Fibroblast of lung (primary cell): Measurements from ENCODE around the gene SNAP23. TPM values are rescaled to one million over a fixed set of nuclear protein-coding genes. Genes with fewer than 3 reads are reported as not detected.

ENCODE experiments used
- DNase-seq, 2 donors: peaks; one replicate each; pipeline versions ENCODE4 v3.0.0 to v3.0.0-alpha.2; 2010; ENCODE audit warnings: low read depth in 2 of 2
- H2AFZ ChIP-seq: 2 replicates; pipeline ENCODE4 v1.5.1; 2012; ENCODE audit warnings: low read length, control low read depth, inconsistent platforms
- H3K27ac ChIP-seq: 2 replicates; pipeline ENCODE4 v1.5.1; 2011; ENCODE audit warnings: low read length, control low read depth; ENCODE audit not compliant: insufficient read depth
- H3K27me3 ChIP-seq: 2 replicates; pipeline ENCODE4 v1.5.1; 2011; ENCODE audit warnings: mild to moderate bottlenecking, low read length; ENCODE audit not compliant: control insufficient read depth, insufficient read depth
- H3K36me3 ChIP-seq: 2 replicates; pipeline ENCODE4 v1.5.1; 2011; ENCODE audit warnings: low read length; ENCODE audit not compliant: control insufficient read depth, insufficient read depth
- H3K4me1 ChIP-seq: 2 replicates; pipeline ENCODE4 v1.5.1; 2011; ENCODE audit warnings: low read length; ENCODE audit not compliant: control insufficient read depth, insufficient read depth; ENCODE audit errors: extremely low read depth
- H3K4me2 ChIP-seq: 2 replicates; pipeline ENCODE4 v1.5.1; 2011; ENCODE audit warnings: low read length, control low read depth; ENCODE audit not compliant: insufficient read depth; ENCODE audit errors: extremely low read depth
- H3K4me3 ChIP-seq, 4 experiments: fragments of 200-600 bp in 1 of 4; sonication (generic) in 1 of 4; replicated peaks in 1 of 4; 2 replicates each; pipeline ENCODE4 v1.5.1; 2011 to 2016; ENCODE audit warnings: low read length in 4 of 4, low read depth in 3 of 4, mild to moderate bottlenecking in 3 of 4, control low read depth in 2 of 4, inconsistent platforms in 1 of 4, mixed read lengths in 1 of 4; ENCODE audit not compliant: insufficient read depth in 1 of 4; ENCODE audit errors: control extremely low read depth in 1 of 4
- H3K79me2 ChIP-seq: 2 replicates; pipeline ENCODE4 v1.5.1; 2012; ENCODE audit warnings: mild to moderate bottlenecking, low read length, inconsistent platforms; ENCODE audit not compliant: control insufficient read depth, insufficient read depth
- H3K9ac ChIP-seq: 2 replicates; pipeline ENCODE4 v1.5.1; 2011; ENCODE audit warnings: mild to moderate bottlenecking, low read length, control low read depth; ENCODE audit not compliant: insufficient read depth
- H3K9me3 ChIP-seq: 2 replicates; pipeline ENCODE4 v1.5.1; 2012; ENCODE audit warnings: low read depth, low read length; ENCODE audit not compliant: control insufficient read depth, insufficient read depth
- H4K20me1 ChIP-seq: 2 replicates; pipeline ENCODE4 v1.5.1; 2011; ENCODE audit warnings: low read length; ENCODE audit not compliant: control insufficient read depth, insufficient read depth; ENCODE audit errors: extremely low read depth
- EZH2 ChIP-seq: IDR thresholded peaks from 2 replicates; pipeline ENCODE4 v1.5.1; 2012; ENCODE audit warnings: low read length, control low read depth, mild to moderate bottlenecking; ENCODE audit errors: missing control alignments
- polyA plus RNA-seq, 2 donors: library from polyadenylated mRNA; depleted of rRNA in 1 of 2; stranded (reverse) in 1 of 2; unstranded in 1 of 2; fragments of >200 nt; gene quantifications; 2 replicates each; pipeline ENCODE4 v1.2.1, GENCODE V29; 2011 to 2012; ENCODE audit warnings: missing spikeins in 1 of 2
- total RNA-seq: library from RNA; depleted of rRNA; stranded (reverse); fragments of >200 nt; gene quantifications from 2 replicates; pipeline ENCODE4 v1.2.1, GENCODE V29; 2014
- TF ChIP-seq, protein P1 (sequence below), 2 donors: IDR thresholded peaks in 1 of 2; conservative IDR thresholded peaks in 1 of 2; 1 replicate in 1 of 2; 2 replicates in 1 of 2; pipeline ENCODE4 v1.5.1; 2011 to 2012; ENCODE audit warnings: low read length in 2 of 2, control low read depth in 1 of 2, inconsistent platforms in 1 of 2, low read depth in 1 of 2, mild to moderate bottlenecking in 1 of 2

The SNAP23 gene
- total and polyA plus RNA-seq, 2 donors (not counting 1 experiment from before 2014, with no cell fraction given) = 80.9 to 84.6 TPM

- Histone ChIP-seq H3K4me2 (no peak overlapping the region), H3K36me3 (no peaks in the 10 kb centered on the region), H3K27ac (no peak overlapping the region), H3K79me2 (peaks cover 6% of the 10 kb centered on the region), H3K27me3 (no peaks in the 10 kb centered on the region), H4K20me1 (no peaks in the 10 kb centered on the region), H2AFZ (no peak overlapping the region), H3K9ac (no peak overlapping the region), H3K9me3 (no peaks in the 10 kb centered on the region), H3K4me1 (no peaks in the 10 kb centered on the region), H3K4me3 (no peak overlapping the region)
- DNase-seq = no peak
- no peak for TF ChIP-seq EZH2
- TF ChIP-seq, protein P1, sequence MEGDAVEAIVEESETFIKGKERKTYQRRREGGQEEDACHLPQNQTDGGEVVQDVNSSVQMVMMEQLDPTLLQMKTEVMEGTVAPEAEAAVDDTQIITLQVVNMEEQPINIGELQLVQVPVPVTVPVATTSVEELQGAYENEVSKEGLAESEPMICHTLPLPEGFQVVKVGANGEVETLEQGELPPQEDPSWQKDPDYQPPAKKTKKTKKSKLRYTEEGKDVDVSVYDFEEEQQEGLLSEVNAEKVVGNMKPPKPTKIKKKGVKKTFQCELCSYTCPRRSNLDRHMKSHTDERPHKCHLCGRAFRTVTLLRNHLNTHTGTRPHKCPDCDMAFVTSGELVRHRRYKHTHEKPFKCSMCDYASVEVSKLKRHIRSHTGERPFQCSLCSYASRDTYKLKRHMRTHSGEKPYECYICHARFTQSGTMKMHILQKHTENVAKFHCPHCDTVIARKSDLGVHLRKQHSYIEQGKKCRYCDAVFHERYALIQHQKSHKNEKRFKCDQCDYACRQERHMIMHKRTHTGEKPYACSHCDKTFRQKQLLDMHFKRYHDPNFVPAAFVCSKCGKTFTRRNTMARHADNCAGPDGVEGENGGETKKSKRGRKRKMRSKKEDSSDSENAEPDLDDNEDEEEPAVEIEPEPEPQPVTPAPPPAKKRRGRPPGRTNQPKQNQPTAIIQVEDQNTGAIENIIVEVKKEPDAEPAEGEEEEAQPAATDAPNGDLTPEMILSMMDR (conservative IDR thresholded peaks at IDR 0.05 in 1 of 2, IDR thresholded peaks at IDR 0.05 in 1 of 2; ENCODE audit: low read depth in 1 of 2, low read length in 2 of 2) = no peak
Measured at GRCh38 chr15:42474827-42475226, 20.6 kb upstream of the SNAP23 start.

DNA sequence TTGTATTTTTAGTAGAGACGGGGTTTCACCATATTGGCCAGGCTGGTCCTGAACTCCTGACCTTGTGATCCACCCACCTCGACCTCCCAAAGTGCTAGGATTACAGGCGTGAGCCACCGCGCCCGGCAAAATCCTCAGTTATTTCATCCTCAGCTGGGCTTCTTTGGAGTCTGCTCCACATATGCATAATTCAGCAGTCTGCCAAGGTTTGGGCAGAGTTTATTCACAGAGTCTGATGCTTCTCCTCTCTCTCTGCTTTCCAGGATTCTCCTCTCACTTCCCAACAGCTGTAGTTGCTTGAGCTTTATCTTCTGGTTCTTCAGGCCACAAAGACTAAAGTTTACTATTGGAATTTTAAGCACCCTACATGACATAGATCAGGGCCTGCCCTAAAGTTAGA lies 12.7 kb upstream of the SNAP23 start:
- H3K79me2 ChIP-seq = peaks cover 19% of the 10 kb centered on the region
- H3K4me1 ChIP-seq = no peaks in the 10 kb centered on the region
- H2AFZ ChIP-seq = no peak overlapping the region
- H3K4me2 ChIP-seq = no peak overlapping the region
- no peaks in the 10 kb centered on the region for H3K36me3 ChIP-seq
- no peak overlapping the region for H3K9ac ChIP-seq
- no peaks in the 10 kb centered on the region for H3K27me3 ChIP-seq
- H3K4me3 ChIP-seq = no peak overlapping the region
- peaks cover 1% of the 10 kb centered on the region for H4K20me1 ChIP-seq
- no peak for DNase-seq
- no peaks in the 10 kb centered on the region for H3K9me3 ChIP-seq
- no peak for TF ChIP-seq EZH2
- TF ChIP-seq, protein P1 (conservative IDR thresholded peaks at IDR 0.05 in 1 of 2, IDR thresholded peaks at IDR 0.05 in 1 of 2; ENCODE audit: low read depth in 1 of 2, low read length in 2 of 2) = no peak
- no peak overlapping the region for H3K27ac ChIP-seq

DNA sequence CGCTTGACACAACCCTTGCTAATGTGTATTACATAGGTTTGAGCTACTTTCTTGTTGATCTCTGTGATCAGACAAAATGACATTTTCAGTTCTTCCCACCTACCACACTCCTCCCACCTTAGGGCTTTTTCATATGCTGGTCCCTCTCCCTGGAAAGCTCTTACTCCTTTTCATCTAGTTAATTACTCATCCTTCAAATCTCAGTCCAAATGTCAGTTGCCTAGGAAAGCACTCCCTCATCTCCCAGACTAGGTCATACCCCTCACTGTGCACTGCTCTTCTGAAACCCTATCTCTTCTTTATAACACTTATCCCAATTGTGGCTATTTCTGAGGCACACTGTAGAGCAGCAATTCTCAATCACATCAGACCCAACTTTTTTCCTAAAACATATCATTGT lies 11.8 kb upstream of the SNAP23 start:
- H3K27ac ChIP-seq = no peak overlapping the region
- TF ChIP-seq, protein P1 (conservative IDR thresholded peaks at IDR 0.05 in 1 of 2, IDR thresholded peaks at IDR 0.05 in 1 of 2; ENCODE audit: low read depth in 1 of 2, low read length in 2 of 2) = no peak
- TF ChIP-seq EZH2 = no peak
- peaks cover 26% of the 10 kb centered on the region for H3K79me2 ChIP-seq
- H4K20me1 ChIP-seq = peaks cover 1% of the 10 kb centered on the region
- no peak overlapping the region for H2AFZ ChIP-seq
- H3K36me3 ChIP-seq = no peaks in the 10 kb centered on the region
- no peak overlapping the region for H3K9ac ChIP-seq
- no peak overlapping the region for H3K4me2 ChIP-seq
- no peaks in the 10 kb centered on the region for H3K9me3 ChIP-seq
- no peaks in the 10 kb centered on the region for H3K27me3 ChIP-seq
- DNase-seq = no peak
- H3K4me1 ChIP-seq = no peaks in the 10 kb centered on the region
- H3K4me3 ChIP-seq = no peak overlapping the region
